Measurements from ENCODE around the gene C2CD2.

C2CD2 gene

DNA sequence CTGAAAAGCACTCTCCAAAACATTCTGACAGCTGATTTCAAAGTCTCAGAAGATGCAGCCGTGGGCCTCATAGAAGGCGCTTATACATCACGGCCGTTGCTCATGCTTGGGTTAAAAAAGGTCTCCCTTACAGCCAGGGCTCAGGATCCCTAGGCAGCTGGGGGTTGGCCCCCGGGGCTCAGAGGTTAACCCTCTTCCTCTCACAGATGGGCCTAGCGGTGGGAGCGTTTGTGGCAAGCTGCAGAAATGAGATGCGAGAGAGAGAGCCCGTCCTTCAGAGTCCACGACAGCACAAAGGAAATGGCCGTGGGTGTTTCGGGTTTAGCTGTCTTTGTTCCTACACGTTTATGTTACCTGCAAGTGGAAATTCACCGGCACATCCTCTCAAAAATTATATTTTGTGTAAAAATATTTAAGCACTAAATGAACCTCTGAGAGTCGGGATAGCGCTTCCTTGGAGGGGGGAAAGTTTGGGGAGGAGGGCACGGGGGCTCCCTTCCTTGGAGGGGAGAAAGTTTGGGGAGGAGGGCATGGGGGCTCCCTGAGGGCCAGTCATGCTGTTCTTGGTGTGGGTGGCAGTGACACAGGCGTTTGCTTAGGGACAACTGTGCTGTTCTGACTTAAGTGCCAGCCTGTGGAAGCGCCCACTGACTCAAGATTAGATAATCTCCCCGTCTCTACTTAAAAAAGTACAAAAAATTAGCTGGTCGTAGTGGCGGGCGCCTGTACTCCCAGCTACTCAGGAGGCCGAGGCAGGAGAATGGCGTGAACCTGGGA, 54.2 kb downstream of the C2CD2 start:
- no peaks in the 10 kb centered on the region for H3K27me3 ChIP-seq (ENCODE audit: control insufficient read depth, insufficient read depth, low read length)
- peaks cover 2% of the 10 kb centered on the region for H3K36me3 ChIP-seq (ENCODE audit: control insufficient read depth, insufficient read depth, low read length)
- peaks cover 14% of the 10 kb centered on the region for H3K4me1 ChIP-seq (ENCODE audit: control insufficient read depth, insufficient read depth, low read length)
- no peak overlapping the region for H3K9ac ChIP-seq (ENCODE audit: low read depth, low read length)
- no peaks in the 10 kb centered on the region for H3K9me3 ChIP-seq (ENCODE audit: control insufficient read depth, insufficient read depth, low read length)
- no peak overlapping the region for H3K4me3 ChIP-seq (ENCODE audit: low read depth, low read length)

DNA sequence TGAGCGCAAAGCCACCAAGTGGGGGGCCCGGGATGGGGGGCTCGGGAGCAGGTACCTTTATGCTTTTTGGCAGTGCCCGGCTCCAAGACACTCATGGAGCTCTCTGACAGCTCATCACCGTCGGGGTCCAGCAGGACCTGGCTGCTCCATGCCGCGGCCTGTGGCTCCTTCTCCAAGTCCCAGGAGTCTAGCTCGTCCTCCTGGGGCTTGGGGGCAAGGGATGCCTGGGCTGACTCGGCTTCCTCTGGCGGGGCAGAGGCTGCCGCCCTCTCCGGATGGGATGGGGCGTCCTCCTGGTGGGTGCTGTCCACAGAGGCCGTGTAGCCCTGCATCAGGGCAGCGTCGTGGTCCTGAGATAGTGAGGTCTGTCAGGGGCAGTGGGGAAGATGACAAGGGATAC, 54.8 kb downstream of the C2CD2 start:
- no peak overlapping the region for H3K4me3 ChIP-seq (ENCODE audit: low read depth, low read length)
- H3K9ac ChIP-seq (ENCODE audit: low read depth, low read length), result no peak overlapping the region
- peaks cover 2% of the 10 kb centered on the region for H3K36me3 ChIP-seq (ENCODE audit: control insufficient read depth, insufficient read depth, low read length)
- H3K9me3 ChIP-seq (ENCODE audit: control insufficient read depth, insufficient read depth, low read length), result no peaks in the 10 kb centered on the region
- peaks cover 14% of the 10 kb centered on the region for H3K4me1 ChIP-seq (ENCODE audit: control insufficient read depth, insufficient read depth, low read length)
- H3K27me3 ChIP-seq (ENCODE audit: control insufficient read depth, insufficient read depth, low read length), result no peaks in the 10 kb centered on the region

DNA sequence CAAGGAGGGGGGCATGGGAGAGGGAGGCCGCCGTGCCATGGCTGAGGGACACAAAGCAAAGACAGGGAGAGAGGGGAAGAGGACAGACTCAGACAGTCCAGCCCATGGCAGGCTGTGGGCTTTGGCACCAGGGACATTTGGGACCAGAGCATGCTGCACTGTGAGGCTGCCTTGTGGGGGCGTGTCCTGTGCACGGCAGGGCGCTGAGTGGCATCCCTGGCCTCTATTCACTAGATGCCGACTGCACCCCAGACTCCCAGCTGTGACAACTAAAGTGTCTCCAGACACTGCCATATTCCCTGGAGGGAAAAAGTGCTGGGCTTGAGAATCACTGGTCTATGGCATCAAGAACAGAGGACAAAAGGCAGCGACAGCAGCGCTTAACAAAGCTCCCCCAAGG, 56.1 kb downstream of the C2CD2 start:
- Histone ChIP-seq H3K4me3 (ENCODE audit: low read depth, low read length) (no peak overlapping the region), H3K9ac (ENCODE audit: low read depth, low read length) (no peak overlapping the region), H3K9me3 (ENCODE audit: control insufficient read depth, insufficient read depth, low read length) (no peaks in the 10 kb centered on the region), H3K4me1 (ENCODE audit: control insufficient read depth, insufficient read depth, low read length) (peaks cover 14% of the 10 kb centered on the region), H3K36me3 (ENCODE audit: control insufficient read depth, insufficient read depth, low read length) (peaks cover 2% of the 10 kb centered on the region), H3K27me3 (ENCODE audit: control insufficient read depth, insufficient read depth, low read length) (no peaks in the 10 kb centered on the region)

DNA sequence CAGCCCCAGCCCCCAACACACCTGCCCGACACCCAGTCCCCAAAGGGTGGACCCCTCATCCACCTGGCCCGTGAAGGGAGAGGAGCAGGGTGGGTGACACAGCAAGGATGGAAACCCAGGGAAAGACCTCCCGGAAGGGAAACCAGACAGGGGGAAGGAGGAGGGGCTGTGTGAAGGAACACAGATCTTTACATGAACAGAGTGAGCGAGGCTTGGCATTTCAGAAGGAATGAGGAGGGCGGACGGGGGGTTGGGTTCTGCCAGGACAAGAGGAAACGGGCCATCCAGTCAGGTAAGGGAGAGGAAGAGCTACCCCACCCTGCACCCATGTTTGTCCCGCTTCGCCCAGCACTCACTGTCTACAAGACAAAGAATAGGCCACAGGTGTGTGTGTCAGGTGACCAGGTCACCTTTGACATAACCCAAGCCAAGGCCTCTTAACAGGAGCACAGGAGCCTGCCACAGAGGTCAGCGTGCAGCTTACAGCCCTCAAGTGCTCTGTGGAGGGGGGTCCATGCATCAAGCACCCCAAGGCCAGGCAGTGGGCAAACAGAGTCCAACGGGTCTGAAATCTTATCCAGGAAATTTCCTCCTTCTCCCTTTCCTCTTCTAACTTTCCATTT, 56.7 kb downstream of the C2CD2 start:
- Histone ChIP-seq H3K27me3 (ENCODE audit: control insufficient read depth, insufficient read depth, low read length) (no peaks in the 10 kb centered on the region), H3K4me3 (ENCODE audit: low read depth, low read length) (no peak overlapping the region), H3K36me3 (ENCODE audit: control insufficient read depth, insufficient read depth, low read length) (peaks cover 2% of the 10 kb centered on the region), H3K9me3 (ENCODE audit: control insufficient read depth, insufficient read depth, low read length) (no peaks in the 10 kb centered on the region), H3K9ac (ENCODE audit: low read depth, low read length) (no peak overlapping the region), H3K4me1 (ENCODE audit: control insufficient read depth, insufficient read depth, low read length) (peaks cover 14% of the 10 kb centered on the region)

DNA sequence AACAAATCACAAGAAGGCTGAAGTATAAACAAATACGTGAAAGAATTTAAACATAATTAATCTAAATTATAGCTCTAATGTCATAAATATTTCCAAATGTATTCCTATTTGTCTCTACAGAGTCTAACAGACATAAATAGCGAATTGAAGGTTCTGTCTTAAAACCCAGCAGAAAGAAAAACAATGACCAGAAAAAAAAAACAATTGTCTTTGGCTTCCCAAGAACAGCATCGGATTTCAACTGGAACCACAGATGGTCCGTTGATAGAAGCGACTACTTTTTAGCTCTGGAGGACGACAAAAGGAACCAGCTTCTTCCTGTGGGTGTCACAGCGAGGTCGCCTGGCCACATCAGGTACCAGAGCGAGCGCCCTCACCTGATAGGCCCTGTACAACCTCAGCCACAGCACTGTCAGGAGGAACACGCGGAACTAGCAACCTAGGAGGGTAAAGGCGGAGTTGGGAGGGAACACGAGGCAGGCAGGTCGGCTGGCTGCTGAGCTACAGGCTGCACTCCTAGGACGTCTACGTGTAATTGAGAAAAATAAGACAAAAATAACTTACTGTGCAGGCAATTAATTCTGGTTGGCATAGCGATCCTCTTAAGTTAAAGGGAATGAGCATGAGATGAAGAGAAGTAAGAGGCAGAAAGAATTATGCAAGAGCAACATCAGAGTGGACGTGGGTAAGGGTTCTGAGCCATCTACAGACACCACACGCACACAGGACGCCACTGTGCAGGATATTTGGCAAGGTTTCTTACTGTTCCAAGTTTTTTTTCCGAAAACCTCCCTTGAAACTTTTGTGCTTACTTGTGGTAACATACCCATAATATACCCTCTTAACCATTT, 58.0 kb downstream of the C2CD2 start:
- H3K9me3 ChIP-seq (ENCODE audit: control insufficient read depth, insufficient read depth, low read length), result no peaks in the 10 kb centered on the region
- H3K36me3 ChIP-seq (ENCODE audit: control insufficient read depth, insufficient read depth, low read length), result peaks cover 2% of the 10 kb centered on the region
- no peak overlapping the region for H3K4me3 ChIP-seq (ENCODE audit: low read depth, low read length)
- H3K4me1 ChIP-seq (ENCODE audit: control insufficient read depth, insufficient read depth, low read length), result peaks cover 14% of the 10 kb centered on the region
- H3K9ac ChIP-seq (ENCODE audit: low read depth, low read length), result no peak overlapping the region
- H3K27me3 ChIP-seq (ENCODE audit: control insufficient read depth, insufficient read depth, low read length), result no peaks in the 10 kb centered on the region

DNA sequence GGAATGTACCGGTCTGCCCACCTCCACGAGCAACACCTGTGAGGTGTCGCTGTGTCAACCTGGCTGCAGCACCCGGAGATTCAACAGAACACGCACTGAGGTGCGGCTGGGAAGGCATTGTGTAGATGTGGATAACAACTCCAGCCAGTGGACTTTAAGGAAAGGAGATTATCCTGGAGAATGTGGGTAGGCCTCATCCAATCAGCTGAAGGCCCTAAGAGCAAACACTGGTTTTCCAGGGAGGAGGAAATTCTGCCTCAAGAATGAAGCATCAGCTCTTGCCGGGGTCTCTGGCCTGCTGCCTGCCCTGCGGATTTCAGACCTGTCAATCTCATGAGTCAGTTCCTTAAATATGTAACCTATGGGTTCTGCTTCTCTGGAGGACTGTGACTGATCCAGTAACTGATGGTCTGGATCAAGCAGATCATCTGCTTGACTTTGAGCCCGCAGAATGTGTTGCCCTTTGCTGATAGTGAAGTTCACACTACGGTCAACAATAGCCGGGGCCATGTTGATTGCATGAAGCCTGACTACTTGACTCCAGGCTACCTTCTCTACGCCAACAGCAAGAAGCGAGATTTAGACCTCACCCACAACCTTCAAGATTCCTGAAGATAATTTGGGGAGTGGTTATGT, 58.8 kb downstream of the C2CD2 start:
- no peaks in the 10 kb centered on the region for H3K9me3 ChIP-seq (ENCODE audit: control insufficient read depth, insufficient read depth, low read length)
- no peak overlapping the region for H3K9ac ChIP-seq (ENCODE audit: low read depth, low read length)
- no peak overlapping the region for H3K4me3 ChIP-seq (ENCODE audit: low read depth, low read length)
- peaks cover 14% of the 10 kb centered on the region for H3K4me1 ChIP-seq (ENCODE audit: control insufficient read depth, insufficient read depth, low read length)
- H3K36me3 ChIP-seq (ENCODE audit: control insufficient read depth, insufficient read depth, low read length), result peaks cover 2% of the 10 kb centered on the region
- H3K27me3 ChIP-seq (ENCODE audit: control insufficient read depth, insufficient read depth, low read length), result no peaks in the 10 kb centered on the region

DNA sequence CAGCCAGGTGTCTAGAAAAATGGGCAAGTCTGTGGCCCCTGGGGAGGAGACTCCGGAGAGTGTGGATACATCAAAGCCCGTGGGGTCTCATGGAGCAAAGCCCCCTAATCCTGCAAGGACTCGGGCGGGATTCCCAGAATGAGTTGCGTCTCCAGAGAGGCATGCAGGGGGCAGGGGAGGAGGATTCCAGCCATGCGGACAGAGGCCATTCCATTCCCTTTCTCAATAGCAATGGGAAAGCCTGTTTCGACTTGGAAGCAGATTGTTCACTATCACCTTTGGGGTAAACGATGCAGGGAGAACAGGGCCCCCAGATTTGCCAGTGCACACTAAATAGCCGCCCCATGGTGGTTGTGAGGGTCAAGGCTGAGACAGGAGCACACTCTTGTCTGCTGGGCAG, 59.3 kb downstream of the C2CD2 start:
- no peaks in the 10 kb centered on the region for H3K27me3 ChIP-seq (ENCODE audit: control insufficient read depth, insufficient read depth, low read length)
- H3K4me1 ChIP-seq (ENCODE audit: control insufficient read depth, insufficient read depth, low read length), result peaks cover 14% of the 10 kb centered on the region
- peaks cover 2% of the 10 kb centered on the region for H3K36me3 ChIP-seq (ENCODE audit: control insufficient read depth, insufficient read depth, low read length)
- no peaks in the 10 kb centered on the region for H3K9me3 ChIP-seq (ENCODE audit: control insufficient read depth, insufficient read depth, low read length)
- no peak overlapping the region for H3K9ac ChIP-seq (ENCODE audit: low read depth, low read length)
- H3K4me3 ChIP-seq (ENCODE audit: low read depth, low read length), result no peak overlapping the region

DNA sequence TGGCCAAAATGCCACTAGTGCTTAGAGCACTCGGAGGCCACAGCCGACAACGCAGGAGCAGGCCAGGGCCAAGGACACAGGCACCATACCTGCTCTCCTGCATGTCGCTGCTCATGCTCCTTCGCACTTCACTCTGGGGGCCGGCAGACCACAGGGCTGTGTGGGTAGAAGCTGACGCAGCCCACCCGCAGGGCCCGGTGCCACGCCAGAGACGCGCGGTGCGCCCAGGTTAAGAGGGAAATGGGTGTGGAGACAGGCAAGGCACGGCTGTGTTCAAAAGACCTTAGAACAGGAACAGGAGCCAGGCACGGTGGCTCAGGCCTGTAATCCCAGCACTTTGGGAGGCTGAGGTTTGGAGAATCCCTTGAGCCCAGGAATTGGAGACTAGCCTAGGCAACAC, 61.1 kb downstream of the C2CD2 start:
- Histone ChIP-seq H3K4me3 (ENCODE audit: low read depth, low read length) (no peak overlapping the region), H3K9ac (ENCODE audit: low read depth, low read length) (no peak overlapping the region), H3K9me3 (ENCODE audit: control insufficient read depth, insufficient read depth, low read length) (no peaks in the 10 kb centered on the region), H3K27me3 (ENCODE audit: control insufficient read depth, insufficient read depth, low read length) (no peaks in the 10 kb centered on the region), H3K4me1 (ENCODE audit: control insufficient read depth, insufficient read depth, low read length) (peaks cover 9% of the 10 kb centered on the region), H3K36me3 (ENCODE audit: control insufficient read depth, insufficient read depth, low read length) (no peaks in the 10 kb centered on the region)

DNA sequence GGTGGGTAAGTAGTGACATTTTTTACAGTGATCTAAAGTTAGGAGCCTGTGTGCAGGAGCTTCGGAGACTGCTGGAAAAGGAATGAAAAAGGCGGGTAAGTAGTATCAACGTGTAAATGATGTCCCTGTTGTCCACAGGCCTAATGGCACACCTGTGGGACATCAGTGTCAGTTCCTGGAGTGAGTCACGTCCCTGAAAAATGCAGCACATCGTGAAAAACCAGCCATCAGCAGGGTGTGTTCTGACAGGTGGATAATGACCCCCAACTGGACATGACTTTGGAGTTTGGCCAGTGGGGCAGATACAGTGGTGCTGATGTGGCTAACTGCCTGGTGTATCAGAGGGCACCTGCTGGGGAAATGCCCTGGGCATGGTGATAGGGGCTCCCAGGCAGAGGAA, 62.7 kb downstream of the C2CD2 start:
- Histone ChIP-seq H3K9ac (ENCODE audit: low read depth, low read length) (no peak overlapping the region), H3K4me1 (ENCODE audit: control insufficient read depth, insufficient read depth, low read length) (peaks cover 2% of the 10 kb centered on the region)

DNA sequence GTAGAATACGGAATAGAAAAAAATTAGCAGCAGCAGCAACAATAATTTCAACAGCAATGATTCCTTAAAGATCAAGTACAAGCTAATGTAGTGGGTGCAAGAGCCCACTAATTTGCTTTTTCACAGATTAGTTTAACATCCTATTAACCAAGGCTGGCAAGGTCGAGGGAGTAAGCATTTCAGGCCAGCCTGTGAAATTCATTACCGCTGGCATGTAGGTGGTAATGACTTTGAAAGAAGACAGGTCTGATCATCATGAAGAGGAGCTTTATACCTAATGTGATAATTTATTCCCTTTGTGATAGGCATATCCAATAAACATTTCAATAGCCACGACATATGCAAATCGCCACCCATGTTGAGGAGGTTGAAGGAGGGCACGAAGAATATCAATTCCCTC, 63.5 kb downstream of the C2CD2 start:
- Histone ChIP-seq H3K9me3 (ENCODE audit: control insufficient read depth, insufficient read depth, low read length) (no peaks in the 10 kb centered on the region), H3K4me3 (ENCODE audit: low read depth, low read length) (no peak overlapping the region), H3K27me3 (ENCODE audit: control insufficient read depth, insufficient read depth, low read length) (no peaks in the 10 kb centered on the region), H3K36me3 (ENCODE audit: control insufficient read depth, insufficient read depth, low read length) (no peaks in the 10 kb centered on the region), H3K9ac (ENCODE audit: low read depth, low read length) (no peak overlapping the region), H3K4me1 (ENCODE audit: control insufficient read depth, insufficient read depth, low read length) (no peaks in the 10 kb centered on the region)

More for the DNA sequence above, 62.7 kb downstream of the C2CD2 start:
- H3K27me3 ChIP-seq (ENCODE audit: control insufficient read depth, insufficient read depth, low read length), result no peaks in the 10 kb centered on the region
- H3K36me3 ChIP-seq (ENCODE audit: control insufficient read depth, insufficient read depth, low read length), result no peaks in the 10 kb centered on the region
- H3K4me3 ChIP-seq (ENCODE audit: low read depth, low read length), result no peak overlapping the region
- no peaks in the 10 kb centered on the region for H3K9me3 ChIP-seq (ENCODE audit: control insufficient read depth, insufficient read depth, low read length)

DNA sequence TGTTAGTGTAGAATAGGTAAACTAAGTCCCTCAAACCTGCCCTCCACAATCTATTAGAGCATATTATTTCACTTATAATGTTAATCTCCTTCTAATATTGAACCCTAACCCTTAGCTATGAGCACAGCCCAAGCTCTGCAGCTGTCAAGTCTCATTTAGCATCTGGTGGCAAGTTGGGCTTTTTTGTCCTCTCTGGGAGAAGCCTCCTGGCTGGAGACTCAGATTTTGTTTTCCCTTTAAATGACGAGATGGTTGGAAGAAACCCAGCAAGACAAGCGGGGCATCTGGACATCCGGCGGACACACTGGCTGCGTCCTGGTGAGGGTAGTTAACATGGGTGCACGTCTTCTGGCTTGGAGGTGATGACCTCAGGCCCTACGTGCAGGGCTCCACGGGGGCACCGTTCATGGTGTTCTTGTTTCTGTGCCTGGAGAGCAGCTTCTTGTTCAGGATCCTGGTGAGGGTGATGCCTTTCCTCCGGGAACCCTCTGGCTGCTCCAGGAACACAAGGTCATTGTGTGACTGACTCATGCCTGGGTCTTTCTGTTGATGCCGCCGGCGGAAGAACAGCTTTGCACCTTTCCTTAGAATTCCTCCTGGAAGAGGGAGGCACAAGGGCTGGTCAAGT, 65.0 kb downstream of the C2CD2 start:
- Histone ChIP-seq H3K4me3 (ENCODE audit: low read depth, low read length) (no peak overlapping the region), H3K9ac (ENCODE audit: low read depth, low read length) (no peak overlapping the region), H3K27me3 (ENCODE audit: control insufficient read depth, insufficient read depth, low read length) (no peaks in the 10 kb centered on the region), H3K36me3 (ENCODE audit: control insufficient read depth, insufficient read depth, low read length) (no peaks in the 10 kb centered on the region), H3K9me3 (ENCODE audit: control insufficient read depth, insufficient read depth, low read length) (no peaks in the 10 kb centered on the region), H3K4me1 (ENCODE audit: control insufficient read depth, insufficient read depth, low read length) (peaks cover 3% of the 10 kb centered on the region)
